NCI-H69 (cell line): Measurements from ENCODE around the gene LAPTM5.
"Not testable (repeated sequence)": the region's sequence is repeated elsewhere in the genome, so short reads cannot be mapped to it uniquely, and the experiment has no call there.

Source experiments
- DNase-seq: peaks from one replicate; lab custom pipeline; 2025; lab: John Stamatoyannopoulos, UW

Gene LAPTM5

DNA sequence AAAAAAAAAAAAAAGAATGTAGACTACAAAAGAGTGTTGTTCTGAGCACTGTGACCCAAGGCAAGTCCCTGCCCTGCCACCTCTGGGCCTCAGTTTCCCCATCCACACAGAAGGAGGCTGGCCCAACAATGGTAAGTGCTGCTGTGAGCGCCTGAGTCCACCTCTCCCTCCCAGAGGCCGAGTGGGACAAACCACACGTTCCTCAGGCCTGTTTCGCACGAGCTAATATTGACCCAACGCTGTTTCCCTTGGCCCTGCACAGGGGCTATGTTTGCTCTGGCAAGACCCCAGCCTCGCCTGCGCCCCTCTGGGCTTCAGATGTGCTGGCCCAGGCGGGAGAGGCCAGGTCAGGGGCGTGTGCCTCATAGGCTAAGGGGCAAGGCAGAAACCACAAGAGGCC is 12.6 kb upstream of the LAPTM5 start:
- DNase-seq = no peak

DNA sequence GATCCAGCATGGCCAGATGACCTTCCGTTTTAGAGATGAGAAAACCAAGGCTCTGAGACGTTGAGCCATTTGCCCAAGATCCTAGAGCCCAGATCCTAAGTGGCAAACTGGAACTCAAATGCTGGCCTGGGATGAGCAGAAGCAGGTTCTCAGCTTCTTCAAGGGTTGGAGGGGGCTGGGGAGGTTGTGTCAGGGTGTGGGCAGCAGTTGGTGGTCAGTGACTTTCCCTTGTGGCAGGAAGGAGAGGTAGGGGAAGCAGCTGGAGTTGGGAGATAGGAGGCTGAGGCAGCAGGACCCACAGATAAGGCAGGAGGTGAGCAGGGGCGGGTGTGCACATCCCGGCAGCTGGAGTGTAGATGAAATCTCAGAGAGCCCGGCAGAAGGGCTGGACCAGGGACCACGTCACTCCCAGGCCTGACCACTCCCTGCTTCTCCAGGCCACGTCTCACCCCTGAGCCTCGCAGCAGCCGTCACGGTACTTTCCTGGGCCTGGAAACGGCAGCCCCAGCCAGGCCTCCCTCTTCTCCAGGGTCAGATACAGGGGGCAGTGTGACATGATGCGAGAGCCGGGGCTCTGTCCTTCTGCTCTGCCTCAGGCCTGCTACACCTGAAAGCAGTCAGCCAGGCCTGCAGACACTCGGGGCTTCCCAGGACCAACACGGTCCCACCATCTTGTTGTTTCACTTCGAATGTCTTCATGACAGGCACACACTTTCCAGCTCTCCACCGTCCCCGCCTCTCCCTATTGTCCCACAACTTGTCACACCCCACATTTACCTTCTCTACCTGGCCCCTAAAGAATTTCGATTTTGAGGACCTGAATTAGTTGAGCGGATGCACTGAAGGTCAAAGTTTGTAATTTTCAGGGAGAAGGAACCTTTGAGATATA is 11.5 kb upstream of the LAPTM5 start:
- no peak for DNase-seq

GRCh38 chr1:30768159-30768829 is 10.7 kb upstream of the LAPTM5 start:
- no peak for DNase-seq

- DNase-seq = not testable (repeated sequence)
These were observed 9.4 kb upstream of the LAPTM5 start for GRCh38 chr1:30766948-30767347.

DNA sequence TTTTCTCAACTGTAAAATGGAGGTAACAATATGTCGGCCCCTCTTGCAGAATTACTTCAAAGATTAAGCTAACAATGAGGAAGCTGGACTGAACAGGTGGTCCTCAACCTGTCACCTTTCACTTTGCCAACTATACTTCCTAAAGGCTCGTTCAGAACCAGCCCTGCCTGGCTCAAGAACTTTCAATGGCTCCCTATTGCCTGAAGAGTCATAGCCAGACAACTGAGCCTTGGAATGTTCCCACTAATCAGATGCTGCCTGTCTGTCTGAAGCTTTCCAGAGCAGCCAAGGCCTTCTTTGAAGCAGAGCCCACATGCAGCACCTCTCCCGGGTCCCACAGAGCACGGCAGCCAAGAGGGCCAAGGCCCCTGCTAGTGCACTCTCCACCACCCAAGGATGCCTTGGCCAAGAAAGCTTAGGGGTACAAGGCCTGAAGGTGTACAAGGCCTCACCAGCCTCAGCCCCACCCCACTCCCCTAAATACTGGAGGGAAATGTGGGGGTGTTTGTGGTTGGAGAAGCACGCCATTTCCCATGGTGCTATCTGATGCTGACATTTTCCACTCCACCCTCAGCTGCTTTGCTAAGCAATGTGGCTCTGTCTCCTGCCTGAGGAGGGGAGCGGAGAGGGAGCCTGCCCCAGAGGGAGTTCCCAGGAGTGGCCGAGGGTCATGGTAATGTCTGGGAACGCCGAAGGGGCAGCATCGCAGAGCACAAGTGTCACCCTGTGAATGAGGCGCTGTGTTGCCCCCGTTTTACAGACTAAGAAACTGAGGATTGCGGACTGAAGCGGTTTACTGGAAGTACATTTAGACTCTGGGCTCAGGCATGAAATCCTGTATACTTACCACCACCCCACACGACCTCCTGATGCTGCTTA is 8.2 kb upstream of the LAPTM5 start:
- DNase-seq = no peak

DNA sequence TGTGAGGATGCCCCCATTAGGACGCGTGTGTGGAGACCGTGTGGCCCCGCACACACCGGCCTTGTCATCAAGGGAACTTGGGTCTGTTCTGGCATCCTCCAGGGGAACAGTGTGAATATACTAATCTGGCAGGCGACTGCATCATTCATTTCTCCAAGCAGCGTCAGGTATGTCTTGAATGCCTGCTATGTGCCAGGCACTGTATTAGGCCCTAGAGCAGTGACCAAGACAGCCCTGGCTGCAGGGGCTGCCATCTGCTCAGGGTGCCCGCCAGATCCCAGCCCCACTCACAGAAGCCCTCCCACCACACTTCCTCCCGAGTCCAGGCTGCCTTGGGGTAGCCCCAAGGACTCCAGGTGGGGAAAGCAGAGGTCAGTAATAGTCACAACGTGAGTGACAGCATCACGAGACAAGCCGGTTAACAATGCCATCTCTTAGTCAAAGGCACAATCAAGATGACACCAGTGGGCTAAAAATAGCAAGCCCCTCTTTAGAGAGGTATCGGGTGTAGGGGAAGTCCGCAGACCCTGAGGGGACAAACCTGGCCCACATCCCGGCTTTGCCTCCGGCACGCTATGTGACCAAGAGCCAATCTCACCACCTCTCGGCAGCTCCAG is 7.5 kb upstream of the LAPTM5 start:
- no peak for DNase-seq

DNA sequence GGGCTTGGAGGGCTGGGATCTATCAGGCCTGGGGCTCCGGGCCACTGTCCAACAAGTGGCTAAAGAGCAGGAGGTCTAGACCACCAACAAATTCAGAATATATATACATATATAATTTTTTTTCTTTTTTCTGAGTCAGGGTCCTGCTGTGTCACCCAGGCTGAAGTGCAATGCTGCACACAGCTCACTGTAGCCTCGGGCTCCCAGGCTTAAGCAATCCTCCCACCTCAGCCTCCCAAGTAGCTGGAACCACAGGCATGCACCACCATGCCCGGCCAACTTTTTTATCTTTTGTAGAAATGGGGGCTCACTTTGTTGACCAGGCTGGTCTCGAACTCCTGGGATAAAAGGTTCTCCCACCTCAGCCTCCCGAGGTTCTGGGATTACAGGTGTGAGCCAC is 6.8 kb upstream of the LAPTM5 start:
- no peak for DNase-seq

GRCh38 chr1:30763651-30764248 is 6.2 kb upstream of the LAPTM5 start:
- no peak for DNase-seq

- DNase-seq = no peak
These were observed 5.5 kb upstream of the LAPTM5 start for GRCh38 chr1:30762930-30763650.

- no peak for DNase-seq
These were observed 4.8 kb upstream of the LAPTM5 start for GRCh38 chr1:30762152-30762929.

DNA sequence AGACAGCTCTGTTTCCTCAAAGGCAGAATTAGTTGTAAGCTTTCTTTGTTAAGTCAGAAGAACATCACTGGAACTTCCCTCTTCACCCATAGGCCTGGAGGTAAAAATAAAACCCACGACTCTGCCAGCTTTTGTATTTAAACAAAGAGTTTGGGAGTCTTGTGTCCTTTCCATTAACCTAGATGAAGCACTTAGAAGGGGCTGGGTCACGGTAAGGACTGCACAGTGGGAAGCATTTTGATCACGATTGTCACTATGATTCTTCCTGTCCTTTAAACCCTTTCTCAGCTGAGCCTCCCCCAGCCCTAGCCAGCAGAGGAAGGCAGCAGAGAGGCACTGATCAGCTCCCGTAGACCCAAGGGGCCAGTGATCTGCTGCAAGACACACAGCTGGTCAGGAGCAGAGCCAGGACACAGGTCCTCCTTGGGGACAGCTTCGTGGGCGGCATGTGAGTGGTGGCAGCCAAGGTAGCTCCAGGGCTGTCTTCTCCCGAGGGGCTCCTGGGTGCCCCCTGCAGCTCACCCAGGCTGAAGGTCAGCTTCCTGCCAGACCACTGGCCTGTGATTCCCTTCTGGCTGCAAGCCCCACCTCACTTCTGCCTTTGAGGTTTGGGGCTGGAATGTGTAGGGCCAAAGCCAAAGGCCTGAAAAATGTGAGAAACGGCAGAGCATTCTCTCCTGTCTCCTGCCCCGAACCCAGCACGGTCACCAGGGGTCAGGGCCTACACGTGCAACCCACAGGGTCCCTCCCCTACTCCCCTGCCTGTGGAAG is 4.0 kb upstream of the LAPTM5 start:
- DNase-seq = peak; percentile 19

- DNase-seq = peak; percentile 12
These were observed 3.2 kb upstream of the LAPTM5 start for GRCh38 chr1:30760596-30761324.

DNA sequence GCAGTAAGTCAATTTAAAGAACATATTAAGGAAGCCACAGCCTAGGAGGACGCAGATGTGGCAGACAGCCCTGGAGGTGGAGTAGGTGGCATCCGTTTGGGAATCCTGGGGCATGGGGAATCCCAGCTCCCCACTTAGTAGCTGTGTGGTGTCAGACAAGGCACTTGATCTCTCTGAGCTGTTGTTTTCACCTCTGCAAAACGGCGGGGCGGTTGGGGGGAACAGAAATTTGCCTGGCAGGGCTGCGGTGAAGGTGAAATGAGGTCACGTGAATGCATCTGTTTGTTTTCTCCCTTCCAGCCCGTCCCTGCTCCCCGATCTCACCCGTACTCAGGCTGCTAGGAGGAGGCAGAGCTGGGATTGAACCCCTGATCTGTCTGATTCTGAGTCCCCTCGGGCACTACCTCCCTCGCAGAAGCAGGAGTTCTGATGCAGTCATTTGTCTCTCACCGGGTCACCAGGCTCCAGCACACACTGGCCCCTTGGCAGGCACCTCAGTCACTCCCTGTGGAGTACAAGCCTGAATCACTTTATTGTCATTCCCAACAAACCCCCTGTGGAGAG is 2.2 kb upstream of the LAPTM5 start:
- DNase-seq = no peak

DNA sequence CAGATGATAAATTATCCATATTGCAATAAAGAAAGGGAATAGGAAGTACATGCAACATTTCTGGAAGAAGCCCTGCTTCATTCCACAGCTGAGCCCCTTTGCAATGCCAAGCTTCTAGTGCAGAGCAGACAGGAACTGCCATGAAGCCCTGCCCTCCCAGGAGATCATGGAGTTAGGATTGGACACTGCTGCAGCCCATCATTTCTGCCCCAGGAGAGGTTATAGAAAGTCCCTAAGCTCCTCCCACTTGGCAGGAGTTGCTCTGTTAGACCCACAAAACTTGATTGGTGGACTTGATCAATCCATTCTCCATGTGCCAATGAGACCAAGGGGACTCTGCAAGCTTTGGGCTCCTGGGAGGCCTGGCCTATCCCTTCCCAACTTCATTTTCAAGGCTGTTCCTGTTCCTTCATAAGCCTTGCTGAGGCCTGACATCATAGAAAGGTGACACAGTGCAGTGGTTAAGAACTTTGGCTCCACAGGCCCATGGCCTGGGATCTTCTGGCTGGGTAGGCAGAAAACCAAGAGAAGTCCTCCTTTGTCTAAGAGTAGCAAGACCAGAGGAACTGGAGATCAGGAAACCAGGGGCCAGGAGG is 1.3 kb upstream of the LAPTM5 start:
- DNase-seq = peak; percentile 14

- no peak for DNase-seq
These were observed 631 bp upstream of the LAPTM5 start for GRCh38 chr1:30758121-30758688.

GRCh38 chr1:30756545-30757351 is 826 bp downstream of the LAPTM5 start:
- DNase-seq = no peak

DNA sequence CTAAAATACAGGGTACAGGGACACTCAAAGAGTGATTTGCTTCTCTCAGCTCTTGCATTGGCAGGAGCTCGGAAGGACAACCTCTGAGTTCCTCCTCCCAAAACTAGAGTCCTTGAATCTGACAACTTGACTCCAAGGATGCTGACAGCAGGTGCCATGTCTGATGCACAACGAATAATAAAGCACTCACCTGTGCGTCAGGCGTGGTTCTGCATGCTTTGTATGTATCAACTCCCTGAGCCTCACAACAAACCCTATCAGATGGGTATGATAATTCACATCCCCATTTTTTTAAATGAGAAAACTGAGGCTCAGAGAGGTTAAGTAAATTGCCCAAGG is 1.4 kb downstream of the LAPTM5 start:
- DNase-seq = no peak
